ENCODE data around the gene SMPD1. TPM values are rescaled to one million over a fixed set of nuclear protein-coding genes. Genes with fewer than 3 reads are reported as not detected.

SMPD1 gene
- total RNA-seq, 1 experiment from 2014 or later: 4.5 TPM

DNA sequence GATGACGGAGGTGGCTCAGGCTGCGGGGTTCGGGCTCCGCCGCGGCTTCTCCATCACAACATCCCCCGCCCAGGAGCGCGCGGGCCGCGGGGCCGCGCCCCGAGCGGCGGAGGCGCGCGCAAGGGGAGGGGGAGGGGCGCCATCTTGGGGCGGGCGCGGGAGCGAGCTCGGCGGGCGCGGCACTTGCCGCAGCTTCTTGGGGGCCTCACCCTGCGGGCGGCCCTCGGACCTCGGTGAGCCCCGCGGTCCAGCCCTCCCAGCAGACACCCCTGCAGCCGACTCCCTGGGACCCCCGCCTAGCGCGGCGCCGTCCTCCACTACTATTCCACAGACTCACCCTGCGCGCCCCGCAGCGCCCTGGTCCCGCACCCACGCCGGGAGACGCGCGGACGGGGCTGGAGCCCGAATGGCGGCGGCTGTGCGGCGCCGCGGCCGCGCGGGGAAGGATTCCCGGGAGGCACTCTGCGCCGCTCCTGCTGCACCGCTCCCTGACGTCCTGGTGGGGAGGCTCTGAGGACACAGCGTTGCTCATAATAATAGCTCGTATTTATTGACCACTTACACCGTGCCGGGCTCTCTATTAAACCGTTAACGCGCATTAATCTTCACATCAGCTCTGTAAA is 28.8 kb downstream of the SMPD1 start, which contains the start of gene APBB1:
TSS of gene APBB1 (minus strand) at position 86 of the 623 bp plus-strand sequence. CDS start 7,747 bp downstream, outside the sequence.
- Histone ChIP-seq H4K8ac (replicated peaks; ENCODE audit: insufficient read length, low read depth, low read length) (no peak within 1 kb of the TSS), H2BK15ac (ENCODE audit: low read depth, low read length) (no peak within 1 kb of the TSS), H2BK5ac (ENCODE audit: insufficient read length, low read length) (no peak within 1 kb of the TSS), H3K23me2 (ENCODE audit: insufficient read length, low read depth, low read length, poor library complexity, severe bottlenecking) (peaks cover 6% of the 10 kb centered on the region), H3K23ac (ENCODE audit: insufficient read length, low read depth, low read length) (no peak within 1 kb of the TSS), H3K4me2 (ENCODE audit: insufficient read depth, insufficient read length, low read length) (peak within 1 kb of the TSS; percentile 47), H3K56ac (ENCODE audit: insufficient read length, low read depth, low read length) (no peak within 1 kb of the TSS), H2BK20ac (ENCODE audit: low read depth, low read length, poor library complexity, severe bottlenecking) (no peak within 1 kb of the TSS), H2AK5ac (ENCODE audit: insufficient read length, low read length) (no peak within 1 kb of the TSS), H3K79me1 (ENCODE audit: insufficient read depth, low read depth, low read length, poor library complexity, severe bottlenecking) (no peaks in the 10 kb centered on the region), H3K14ac (ENCODE audit: insufficient read depth, low read length) (no peak within 1 kb of the TSS), H2BK12ac (ENCODE audit: insufficient read length, low read depth, low read length) (no peak within 1 kb of the TSS), H3T11ph (ENCODE audit: low read length) (no peak within 1 kb of the TSS), H4K20me1 (ENCODE audit: control insufficient read depth, insufficient read depth, insufficient read length) (no peaks in the 10 kb centered on the region), H3K9ac (ENCODE audit: extremely low read depth, insufficient read length, low read length) (no peak within 1 kb of the TSS), H2BK120ac (ENCODE audit: low read depth, low read length, poor library complexity, severe bottlenecking) (no peak within 1 kb of the TSS), H3K27ac (ENCODE audit: insufficient read length, low read depth, low read length) (no peak within 1 kb of the TSS), H3K18ac (ENCODE audit: insufficient read length, low read depth, low read length) (no peak within 1 kb of the TSS), H3K4ac (ENCODE audit: low read depth, low read length) (no peak within 1 kb of the TSS), H3K4me1 (ENCODE audit: insufficient read depth, low read length) (0 out of 2 replicates have a peak, but pooled peaks cover 3% of the 10 kb centered on the region), H3K27me3 (ENCODE audit: insufficient read depth, low read length) (peaks cover 5% of the 10 kb centered on the region; the same call in 1 of the 2 replicates), H3K79me2 (ENCODE audit: insufficient read depth, low read length) (no peaks in the 10 kb centered on the region), H4K5ac (ENCODE audit: insufficient read length, low read depth, low read length) (no peak within 1 kb of the TSS), H4K91ac (ENCODE audit: insufficient read length, low read depth, low read length) (no peak within 1 kb of the TSS), H3K9me3 (ENCODE audit: control insufficient read depth, low read depth, low read length) (no peaks in the 10 kb centered on the region), H2AFZ (ENCODE audit: low read length) (no peak within 1 kb of the TSS)
- Mint-ChIP-seq H3K9me3 (no peaks in the 10 kb centered on the region), H3K36me3 (ENCODE audit: insufficient read depth in 1 of 3, low read depth in 3 of 3) (no peaks in the 10 kb centered on the region), H3K27me3 (ENCODE audit: low read depth) (peaks cover 39% of the 10 kb centered on the region), H3K27ac (no peak within 1 kb of the TSS), H3K4me3 (peak within 1 kb of the TSS in 1 of 2 experiments; percentile 77; a peak in 4 of 5 replicates), H3K4me1 (peaks cover 3 to 4% of the 10 kb centered on the region in 2 experiments)
- DNase-seq: peak; percentile 66
- no CpG with 5 or more reads among the region's 75 CpGs for WGBS (ENCODE audit: extremely low coverage, insufficient read length, low lambda C conversion rate)
- TF ChIP-seq, protein P1, sequence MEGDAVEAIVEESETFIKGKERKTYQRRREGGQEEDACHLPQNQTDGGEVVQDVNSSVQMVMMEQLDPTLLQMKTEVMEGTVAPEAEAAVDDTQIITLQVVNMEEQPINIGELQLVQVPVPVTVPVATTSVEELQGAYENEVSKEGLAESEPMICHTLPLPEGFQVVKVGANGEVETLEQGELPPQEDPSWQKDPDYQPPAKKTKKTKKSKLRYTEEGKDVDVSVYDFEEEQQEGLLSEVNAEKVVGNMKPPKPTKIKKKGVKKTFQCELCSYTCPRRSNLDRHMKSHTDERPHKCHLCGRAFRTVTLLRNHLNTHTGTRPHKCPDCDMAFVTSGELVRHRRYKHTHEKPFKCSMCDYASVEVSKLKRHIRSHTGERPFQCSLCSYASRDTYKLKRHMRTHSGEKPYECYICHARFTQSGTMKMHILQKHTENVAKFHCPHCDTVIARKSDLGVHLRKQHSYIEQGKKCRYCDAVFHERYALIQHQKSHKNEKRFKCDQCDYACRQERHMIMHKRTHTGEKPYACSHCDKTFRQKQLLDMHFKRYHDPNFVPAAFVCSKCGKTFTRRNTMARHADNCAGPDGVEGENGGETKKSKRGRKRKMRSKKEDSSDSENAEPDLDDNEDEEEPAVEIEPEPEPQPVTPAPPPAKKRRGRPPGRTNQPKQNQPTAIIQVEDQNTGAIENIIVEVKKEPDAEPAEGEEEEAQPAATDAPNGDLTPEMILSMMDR (conservative IDR thresholded peaks at IDR 0.05): no peak

All from H9 (cell line).